Endothelial cell of umbilical vein (primary cell): ENCODE measurements around the gene CPVL. TPM values are rescaled to one million over a fixed set of nuclear protein-coding genes. Genes with fewer than 3 reads are reported as not detected.

Experiments used
- BruUV-seq: library from RNA; stranded (reverse); fragments of 400-500 nt; replicated peaks from 2 replicates; lab custom pipeline; 2021; lab: Mats Ljungman, UMichigan
- CTCF ChIA-PET: fragments of 300-600, 350-600 bp; sonication (Branson Sonifier 250); formaldehyde crosslinking; loops from one replicate; lab custom pipeline; 2021; ENCODE audit warnings: antibody characterized with exemption, inconsistent platforms; lab: Charles Lee
- POLR2A ChIA-PET: fragments of 300-600, 350-600 bp; sonication (Branson Sonifier 250); formaldehyde crosslinking; loops from one replicate; lab custom pipeline; 2021; ENCODE audit warnings: antibody characterized with exemption, inconsistent platforms; lab: Charles Lee
- DNase-seq: peaks from one replicate; pipeline ENCODE4 v3.0.0-alpha.2; 2011; ENCODE audit warnings: low read depth, low spot score
- FAIRE-seq: peaks from 2 replicates; lab custom pipeline; 2011; peaks lifted over from hg19 to GRCh38; lab: Jason Lieb, UNC
- H2AFZ ChIP-seq: 2 replicates; pipeline ENCODE4 v1.6.0; 2012; ENCODE audit warnings: low read depth, low read length, control low read depth, inconsistent platforms
- H3K27ac ChIP-seq: 2 replicates; pipeline ENCODE4 v1.5.1; 2011; ENCODE audit warnings: low read depth, mild to moderate bottlenecking, control low read depth, low read length, moderate library complexity; ENCODE audit not compliant: insufficient read depth
- H3K27me3 ChIP-seq, 2 experiments: 2 replicates each; pipeline versions ENCODE4 v1.6.0 to v1.6.1; 2011; ENCODE audit warnings: low read length in 2 of 2, mixed read lengths in 1 of 2; ENCODE audit not compliant: control insufficient read depth in 2 of 2, insufficient read depth in 2 of 2
- H3K36me3 ChIP-seq, 2 experiments: 2 replicates in 1 of 2; 3 replicates in 1 of 2; pipeline ENCODE4 v1.5.1; 2011; ENCODE audit warnings: low read length in 2 of 2, mild to moderate bottlenecking in 1 of 2, moderate library complexity in 1 of 2; ENCODE audit not compliant: control insufficient read depth in 2 of 2, insufficient read depth in 2 of 2; ENCODE audit errors: extremely low read depth in 1 of 2
- H3K4me1 ChIP-seq: 3 replicates; pipeline ENCODE4 v1.5.1; 2011; ENCODE audit warnings: mild to moderate bottlenecking, low read length; ENCODE audit not compliant: control insufficient read depth, insufficient read depth; ENCODE audit errors: extremely low read depth
- H3K4me2 ChIP-seq: 2 replicates; pipeline ENCODE4 v1.6.1; 2011; ENCODE audit warnings: low read length, control low read depth, mixed read lengths; ENCODE audit not compliant: insufficient read depth
- H3K4me3 ChIP-seq, 3 experiments: fragments of 200-600 bp in 1 of 3; sonication (generic), shearing (Covaris generic) in 1 of 3; replicated peaks in 1 of 3; 2 replicates each; pipeline ENCODE4 v1.5.1; 2011 to 2016; ENCODE audit warnings: control low read depth in 3 of 3, low read length in 3 of 3, mild to moderate bottlenecking in 2 of 3, inconsistent platforms in 1 of 3, low read depth in 1 of 3, moderate library complexity in 1 of 3; ENCODE audit not compliant: insufficient read depth in 1 of 3
- H3K79me2 ChIP-seq: 2 replicates; pipeline ENCODE4 v1.6.0; 2012; ENCODE audit warnings: low read length, inconsistent platforms; ENCODE audit not compliant: control insufficient read depth, insufficient read depth
- H3K9ac ChIP-seq: replicated peaks from 2 replicates; pipeline ENCODE3; 2011; ENCODE audit warnings: low read length, control low read depth; ENCODE audit not compliant: insufficient read depth; ENCODE audit errors: extremely low read depth
- H3K9me1 ChIP-seq: replicated peaks from 3 replicates; pipeline ENCODE4 v1.6.0; 2011; ENCODE audit warnings: mild to moderate bottlenecking, low read length; ENCODE audit not compliant: control insufficient read depth, insufficient read depth; ENCODE audit errors: extremely low read depth
- H3K9me3 ChIP-seq: replicated peaks from 2 replicates; pipeline ENCODE4 v1.5.1; 2012; ENCODE audit warnings: low read length, inconsistent platforms; ENCODE audit not compliant: control insufficient read depth, insufficient read depth
- H4K20me1 ChIP-seq: replicated peaks from 2 replicates; pipeline ENCODE3; 2011; ENCODE audit warnings: mild to moderate bottlenecking, low read length; ENCODE audit not compliant: control insufficient read depth, insufficient read depth; ENCODE audit errors: extremely low read depth
- CTCF ChIP-seq, 2 donors: IDR thresholded peaks; 1 replicate in 1 of 2; 2 replicates in 1 of 2; pipeline ENCODE4 v1.5.1; 2011; ENCODE audit warnings: low read length in 2 of 2, mild to moderate bottlenecking in 2 of 2, moderate library complexity in 2 of 2, control low read depth in 1 of 2, inconsistent platforms in 1 of 2, low read depth in 1 of 2; ENCODE audit not compliant: insufficient read depth in 1 of 2; ENCODE audit errors: extremely low read depth in 1 of 2
- EZH2 ChIP-seq: IDR thresholded peaks from 2 replicates; pipeline ENCODE4 v1.6.1; 2012; ENCODE audit warnings: borderline replicate concordance, low read depth, mild to moderate bottlenecking, moderate library complexity, low read length, inconsistent platforms; ENCODE audit not compliant: severe bottlenecking
- FOS ChIP-seq: IDR thresholded peaks from 2 replicates; pipeline ENCODE4 v1.6.1; 2011; ENCODE audit warnings: mild to moderate bottlenecking, low read length, moderate library complexity, borderline replicate concordance; ENCODE audit not compliant: insufficient read depth
- GATA2 ChIP-seq: IDR thresholded peaks from 2 replicates; pipeline ENCODE4 v1.7.0; 2011; ENCODE audit warnings: low read depth, mild to moderate bottlenecking, moderate library complexity, mixed read lengths, low read length; ENCODE audit not compliant: insufficient read length, insufficient read depth
- JUN ChIP-seq: IDR thresholded peaks from 2 replicates; pipeline ENCODE4 v1.6.1; 2011; ENCODE audit warnings: borderline replicate concordance, low read depth; ENCODE audit not compliant: insufficient read length, insufficient read depth
- MYC ChIP-seq: IDR thresholded peaks from one replicate; pipeline ENCODE4 v1.6.1; 2011; ENCODE audit warnings: mild to moderate bottlenecking, low read depth, low read length
- POLR2A ChIP-seq: IDR thresholded peaks from 2 replicates; pipeline ENCODE4 v1.6.1; 2012; ENCODE audit warnings: low read depth, mild to moderate bottlenecking, control low read depth, low read length
- POLR2AphosphoS5 ChIP-seq: IDR thresholded peaks from 2 replicates; pipeline ENCODE4 v1.6.1; 2012; ENCODE audit warnings: low read depth, mild to moderate bottlenecking, control low read depth, low read length, moderate library complexity; ENCODE audit not compliant: insufficient read depth
- dilution Hi-C: fragments of 300-500 bp; cut with MboI; formaldehyde crosslinking; loops from one replicate; pipeline ENCODE4 v1.15.0; 2019; ENCODE audit warnings: low sequenced_read_pairs; ENCODE audit not compliant: extremely low pct_ligation_motif_present
- intact Hi-C: fragments of 100-400 bp; cut with micrococcal nuclease; formaldehyde crosslinking; loops from one replicate; pipeline ENCODE4 v1.10.0; 2022
- polyA plus RNA-seq, 4 experiments: library from polyadenylated mRNA; depleted of rRNA in 3 of 4; stranded (reverse) in 3 of 4; unstranded in 1 of 4; fragments of >200 nt; gene quantifications; 2 replicates each; pipeline versions ENCODE4 v1.2.1 to v1.2.3, GENCODE V29; 2011 to 2012; ENCODE audit warnings: missing spikeins in 1 of 4
- total RNA-seq: library from RNA; stranded (reverse); gene quantifications from 2 replicates; pipeline ENCODE4 v1.2.3, GENCODE V29; 2021
- TF ChIP-seq, protein P1 (sequence below): IDR thresholded peaks from 2 replicates; pipeline ENCODE4 v1.6.1; 2011; ENCODE audit not compliant: insufficient read depth, insufficient read length

CPVL gene
- total and polyA plus RNA-seq, 2 donors (not counting 3 experiments of a cell fraction or from before 2014, with no cell fraction given), result 0.14 TPM; not detected in 1

GRCh38 chr7:29139191-29139590, 7.1 kb downstream of the CPVL start:
- TF ChIP-seq FOS (no peak), MYC (no peak), GATA2 (no peak), CTCF (IDR thresholded peaks at IDR 0.05; ENCODE audit: extremely low read depth in 1 of 2, insufficient read depth in 1 of 2, low read depth in 1 of 2, low read length in 2 of 2) (no peak), EZH2 (no peak), POLR2AphosphoS5 (no peak), POLR2A (no peak), JUN (no peak)
- TF ChIP-seq, protein P1, sequence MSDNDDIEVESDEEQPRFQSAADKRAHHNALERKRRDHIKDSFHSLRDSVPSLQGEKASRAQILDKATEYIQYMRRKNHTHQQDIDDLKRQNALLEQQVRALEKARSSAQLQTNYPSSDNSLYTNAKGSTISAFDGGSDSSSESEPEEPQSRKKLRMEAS, result no peak
- no peak overlapping the region for H3K4me2 ChIP-seq
- H3K9me3 ChIP-seq, result no peaks in the 10 kb centered on the region
- ChIA-PET POLR2A (no interaction called here), CTCF (interaction anchor here (0.9 kb wide), 1 partner anchor 23 kb away, joined by 3 read pairs; no protein-coding TSS in a partner anchor)
- H3K27ac ChIP-seq, result no peak overlapping the region
- H3K36me3 ChIP-seq, result no peaks in the 10 kb centered on the region
- peaks cover 8 to 9% of the 10 kb centered on the region in 2 experiments for H3K27me3 ChIP-seq
- no peak overlapping the region for H3K9ac ChIP-seq
- no peaks in the 10 kb centered on the region for H3K9me1 ChIP-seq
- intact Hi-C loops (no loop called here), dilution Hi-C loops (no loop called here)
- DNase-seq (no peak), FAIRE-seq (no peak)
- no peak overlapping the region for H3K4me3 ChIP-seq
- no peak overlapping the region for H2AFZ ChIP-seq
- no TSS peak for BruUV-seq
- H3K4me1 ChIP-seq, result no peaks in the 10 kb centered on the region
- no peaks in the 10 kb centered on the region for H3K79me2 ChIP-seq
- H4K20me1 ChIP-seq, result no peaks in the 10 kb centered on the region
